Midbrain (tissue), 1 donor: ENCODE results near the gene PRB4.
"Not testable (repeated sequence)": the region's sequence is repeated elsewhere in the genome, so short reads cannot be mapped to it uniquely, and the experiment has no call there.

Source experiments
- DNase-seq: peaks from one replicate; lab custom pipeline; 2025; lab: John Stamatoyannopoulos, UW

PRB4 gene

DNA sequence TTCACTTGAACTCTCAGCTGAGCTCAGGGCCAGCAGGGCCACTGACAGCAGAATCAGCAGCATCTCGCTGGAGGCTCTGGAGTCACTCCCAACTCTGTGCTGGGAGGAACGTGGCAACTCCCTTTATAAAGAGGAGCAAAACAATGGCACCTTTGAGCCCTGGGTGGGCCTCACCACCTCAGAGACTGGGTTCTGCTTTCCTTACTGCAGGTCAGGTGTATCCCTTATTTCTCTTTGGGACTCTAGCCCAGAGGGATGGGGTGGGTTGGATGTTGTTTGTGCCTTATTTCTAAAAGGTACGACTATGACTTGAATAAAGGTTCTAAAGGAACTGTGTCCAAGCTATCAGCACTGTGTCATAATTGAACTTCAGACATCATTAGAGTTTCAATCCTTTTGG is at the start of gene PRB4:
PRB4 (minus strand) TSS at position 101 of the 400 bp plus-strand sequence; CDS start at position 63, 38 bp downstream.
- DNase-seq = no peak

DNA sequence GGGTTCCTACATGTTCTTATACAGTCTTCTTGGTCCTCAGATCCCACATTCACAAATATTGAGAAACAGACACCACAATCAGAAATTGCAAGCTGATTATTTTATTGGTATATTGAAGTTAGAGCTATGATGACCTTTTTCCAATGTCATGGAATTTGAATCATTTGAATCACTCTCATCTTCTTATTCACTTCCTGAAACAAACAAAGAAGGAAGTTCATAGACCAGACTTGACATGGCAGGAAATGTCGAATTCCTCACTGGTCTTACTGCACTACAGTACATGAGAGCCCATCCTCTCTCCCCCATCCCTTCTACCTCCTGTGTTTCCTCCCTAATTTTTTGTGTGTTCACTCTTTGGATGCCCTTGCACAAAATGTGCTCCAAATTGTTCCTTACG is 41.5 kb upstream of the PRB4 start:
- not testable (repeated sequence) for DNase-seq

DNA sequence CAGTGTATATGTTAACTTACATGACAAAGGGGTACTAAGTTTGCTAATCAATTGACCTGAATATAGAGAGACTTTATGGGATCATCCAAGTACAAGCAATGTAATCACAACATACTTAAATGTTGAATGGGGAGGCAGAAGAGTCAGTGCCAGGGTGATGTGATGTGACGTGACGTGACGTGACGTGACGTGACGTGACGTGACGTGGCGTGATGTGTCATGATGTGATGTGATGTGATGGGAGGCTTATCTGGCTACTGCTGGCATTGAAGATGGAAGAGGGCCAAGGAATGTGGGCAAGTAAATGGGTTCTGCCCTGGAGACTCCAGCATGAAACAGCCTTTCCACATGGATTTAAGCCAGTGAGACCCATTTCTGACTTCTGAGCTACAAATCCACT is 38.2 kb upstream of the PRB4 start:
- no peak for DNase-seq

DNA sequence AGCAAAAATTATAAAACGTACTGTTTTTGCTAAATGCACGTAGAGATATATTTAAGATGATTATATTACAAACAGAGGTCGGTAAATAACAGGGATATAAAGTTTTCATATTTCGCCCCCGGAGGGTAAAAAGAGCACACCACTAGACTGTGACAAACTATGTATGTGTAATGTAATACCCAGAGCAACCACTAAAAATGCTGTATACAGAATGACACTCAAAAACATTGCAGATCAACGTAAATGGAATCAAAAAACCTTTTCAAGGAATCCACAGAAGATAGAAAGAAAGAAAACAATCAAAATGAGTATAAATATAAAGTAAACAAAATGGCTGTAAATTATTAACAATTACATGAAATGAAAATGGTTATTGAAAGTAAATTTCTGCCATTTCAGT is 37.6 kb upstream of the PRB4 start:
- DNase-seq = no peak

DNA sequence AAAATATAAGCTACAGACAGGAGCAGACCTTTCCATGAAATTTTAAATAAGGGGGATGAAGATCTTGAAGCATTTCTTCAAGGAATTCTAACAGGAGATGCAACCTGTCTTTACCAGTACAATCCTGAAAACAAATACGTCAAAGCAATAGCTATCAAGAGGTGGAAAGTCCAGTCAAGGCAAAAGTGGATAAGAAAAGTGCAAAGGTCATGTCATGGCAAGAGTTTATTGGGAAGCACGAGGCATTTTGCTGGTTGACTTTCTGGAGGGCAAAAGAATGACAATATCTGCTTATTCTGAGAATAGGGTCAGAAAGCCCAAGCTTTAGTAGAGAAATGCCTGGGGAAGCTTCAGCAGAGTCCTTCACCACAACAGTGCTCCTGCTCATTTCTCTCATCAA is 34.3 kb upstream of the PRB4 start:
- no peak for DNase-seq

DNA sequence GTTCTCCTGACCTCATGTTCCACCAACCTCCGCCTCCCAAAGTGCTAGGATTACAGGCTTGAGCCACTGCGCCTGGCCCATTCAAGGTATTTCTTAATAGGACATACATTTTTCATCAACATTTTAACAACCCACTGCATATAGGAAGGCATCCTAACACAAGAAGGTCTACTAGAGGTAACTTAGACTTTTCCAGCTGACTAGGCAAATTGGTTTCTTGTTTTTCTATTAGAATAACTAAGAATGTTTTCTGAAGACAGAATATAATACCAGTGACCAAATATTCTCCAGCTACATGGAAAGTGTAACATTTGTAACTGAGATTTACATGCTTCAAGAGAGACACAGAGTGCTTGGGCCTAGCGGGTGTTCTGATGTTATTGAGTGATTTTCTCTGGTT is 14.2 kb upstream of the PRB4 start:
- DNase-seq = no peak

DNA sequence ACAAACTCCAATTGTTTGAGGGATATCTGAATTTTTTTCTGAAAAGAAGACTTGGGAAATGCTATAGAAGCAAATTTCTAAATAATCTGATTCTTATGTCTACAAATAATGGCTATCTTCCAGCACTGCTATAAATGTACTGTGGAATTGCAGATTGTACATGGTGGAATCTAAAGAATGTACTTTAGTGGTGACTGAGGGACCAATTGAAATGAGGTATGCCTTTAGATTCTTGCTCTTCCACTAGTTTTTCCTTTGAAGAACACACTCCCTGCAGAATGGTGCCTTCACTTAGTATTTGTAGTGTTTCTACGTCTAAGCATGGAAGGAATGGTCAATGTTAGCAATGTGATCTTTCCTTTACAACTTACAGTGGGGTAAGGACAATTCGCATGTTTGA is 11.7 kb upstream of the PRB4 start:
- DNase-seq = no peak

DNA sequence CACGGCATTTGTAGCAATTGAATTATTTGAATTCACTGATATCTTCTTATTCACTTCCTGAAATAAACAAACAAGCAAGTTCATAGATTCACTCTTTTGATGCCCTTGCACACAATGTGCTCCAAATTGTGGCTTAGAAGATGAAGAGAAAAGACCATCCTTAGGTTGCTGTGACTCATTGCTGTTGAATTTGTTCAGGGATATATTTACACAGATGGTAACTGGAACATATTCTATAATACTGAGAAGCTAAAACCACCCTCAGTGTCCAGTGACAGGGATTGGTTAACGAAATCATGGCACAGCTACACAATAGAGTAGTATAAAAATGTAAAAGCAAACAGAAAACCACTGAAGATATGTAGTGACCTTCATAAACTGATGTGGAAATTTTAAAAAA is 3.1 kb downstream of the PRB4 start:
- DNase-seq = no peak

DNA sequence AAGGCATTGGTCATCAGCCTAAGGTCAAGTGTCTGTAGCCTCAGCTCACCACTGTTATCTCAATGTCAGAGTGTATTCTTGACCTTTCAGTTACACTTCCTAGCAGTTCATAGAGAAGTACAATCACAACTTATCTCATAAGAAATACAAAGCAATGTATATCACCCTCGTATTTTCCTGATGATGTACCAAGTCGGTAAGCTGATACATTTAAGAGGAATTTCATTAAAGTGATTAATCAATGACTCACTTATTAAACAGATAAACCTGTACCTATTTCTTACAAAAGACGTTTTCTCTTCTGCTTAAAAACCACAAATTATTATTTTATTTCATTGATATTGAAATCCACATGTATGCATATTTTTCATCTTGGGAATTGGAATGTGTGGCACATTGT is 36.8 kb downstream of the PRB4 start:
- DNase-seq = no peak

DNA sequence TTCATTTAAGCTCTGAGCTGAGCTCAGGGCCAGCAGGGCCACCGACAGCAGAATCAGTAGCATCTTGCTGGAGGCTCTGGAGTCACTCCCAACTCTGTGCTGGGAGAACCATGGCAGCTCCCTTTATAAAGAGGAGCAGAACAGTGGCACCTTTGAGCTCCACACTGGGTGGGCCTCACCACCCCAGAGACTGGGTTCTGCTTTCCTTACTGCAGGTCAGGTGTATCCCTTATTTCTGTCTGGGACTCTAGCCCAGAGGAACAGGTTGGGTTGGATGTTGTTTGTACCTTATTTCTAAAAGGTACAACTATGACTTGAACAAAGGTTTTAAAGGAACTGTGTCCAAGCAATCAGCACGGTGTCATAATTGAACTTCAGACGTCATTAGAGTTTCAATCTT is 40.6 kb downstream of the PRB4 start, which contains the start of gene PRB3:
PRB3 (minus strand) TSS at position 101 of the 400 bp plus-strand sequence; CDS start at position 63, 38 bp downstream.
- no peak for DNase-seq

DNA sequence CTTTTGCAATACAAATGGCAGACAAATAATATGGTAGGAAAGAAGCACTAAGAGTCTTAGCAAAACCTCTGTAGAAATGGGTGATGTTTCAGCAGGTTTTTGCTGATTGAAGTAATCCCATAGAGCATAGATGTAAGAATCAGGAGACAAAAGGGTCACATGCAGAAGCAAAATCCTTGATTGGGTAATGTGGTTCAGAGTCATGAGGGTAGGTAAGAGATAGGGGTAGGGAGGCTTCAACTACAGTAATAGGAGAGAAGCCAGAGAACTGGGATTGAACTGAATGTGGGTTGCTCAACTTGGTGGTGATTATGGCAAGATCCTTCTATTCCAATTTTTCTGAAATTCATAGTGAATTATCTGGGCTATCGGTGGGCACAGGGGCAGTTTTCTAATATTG is 45.7 kb downstream of the PRB4 start:
- DNase-seq = no peak
